ENCODE data around the gene SNX25.
"Not testable (repeated sequence)": the region's sequence is repeated elsewhere in the genome, so short reads cannot be mapped to it uniquely, and the experiment has no call there.

The SNX25 gene

GRCh38 chr4:185249105-185249504 is 39.7 kb downstream of the SNX25 start:
- no peak for DNase-seq (ENCODE audit: low read depth, low spot score)
- CTCF ChIA-PET: no interaction called here
- no peak overlapping the region for H3K4me3 ChIP-seq (ENCODE audit: low read depth, low read length)
- POLR2A ChIA-PET: no interaction called here
- TF ChIP-seq CTCF (IDR thresholded peaks at IDR 0.05; ENCODE audit: insufficient read depth, low read length, missing control alignments): no peak

GRCh38 chr4:185254434-185254833 is 45.0 kb downstream of the SNX25 start:
- no peak for DNase-seq (ENCODE audit: low read depth, low spot score)
- no peak overlapping the region for H3K4me3 ChIP-seq (ENCODE audit: low read depth, low read length)
- POLR2A ChIA-PET: no interaction called here
- no peak for TF ChIP-seq CTCF (IDR thresholded peaks at IDR 0.05; ENCODE audit: insufficient read depth, low read length, missing control alignments)
- CTCF ChIA-PET: interaction anchor here (1.5 kb wide), 1 partner anchor 29 kb away, joined by 3 read pairs; no protein-coding TSS in a partner anchor

- DNase-seq (ENCODE audit: low read depth, low spot score): no peak
- TF ChIP-seq CTCF (IDR thresholded peaks at IDR 0.05; ENCODE audit: insufficient read depth, low read length, missing control alignments): no peak
- ChIA-PET POLR2A (no interaction called here), CTCF (interaction anchor here (1.9 to 2.4 kb wide), 2 partner anchors 9 to 13 kb away, joined by 7 to 8 read pairs; no protein-coding TSS in a partner anchor)
- no peak overlapping the region for H3K4me3 ChIP-seq (ENCODE audit: low read depth, low read length)
These were observed 46.5 kb downstream of the SNX25 start for GRCh38 chr4:185255868-185256267.

GRCh38 chr4:185256446-185256845 is 47.0 kb downstream of the SNX25 start:
- ChIA-PET POLR2A (interaction anchor here (1.2 kb wide), 1 partner anchor 139 kb away, joined by 3 read pairs; the partner anchor contains the start of gene LRP2BP), CTCF (interaction anchor here (1.9 to 2.4 kb wide), 3 partner anchors 10 to 14 kb away, joined by 7 to 8 read pairs (median 8); no protein-coding TSS in a partner anchor)
- no peak for TF ChIP-seq CTCF (IDR thresholded peaks at IDR 0.05; ENCODE audit: insufficient read depth, low read length, missing control alignments)
- no peak overlapping the region for H3K4me3 ChIP-seq (ENCODE audit: low read depth, low read length)
- no peak for DNase-seq (ENCODE audit: low read depth, low spot score)

- CTCF ChIA-PET: interaction anchor here (1.9 to 2.4 kb wide), 3 partner anchors 9 to 14 kb away, joined by 7 to 8 read pairs (median 8); no protein-coding TSS in a partner anchor
- TF ChIP-seq CTCF (IDR thresholded peaks at IDR 0.05; ENCODE audit: insufficient read depth, low read length, missing control alignments): no peak
- H3K4me3 ChIP-seq (ENCODE audit: low read depth, low read length): no peak overlapping the region
- no peak for DNase-seq (ENCODE audit: low read depth, low spot score)
- POLR2A ChIA-PET: interaction anchor here (1.2 kb wide), 1 partner anchor 139 kb away, joined by 3 read pairs; the partner anchor contains the start of gene LRP2BP
These were observed 47.7 kb downstream of the SNX25 start for GRCh38 chr4:185257086-185257485.

- DNase-seq (ENCODE audit: low read depth, low spot score): no peak
- H3K4me3 ChIP-seq (ENCODE audit: low read depth, low read length): no peak overlapping the region
- TF ChIP-seq CTCF (IDR thresholded peaks at IDR 0.05; ENCODE audit: insufficient read depth, low read length, missing control alignments): no peak
- POLR2A ChIA-PET: interaction anchor here (1.2 kb wide), 1 partner anchor 138 kb away, joined by 3 read pairs; the partner anchor contains the start of gene LRP2BP
- CTCF ChIA-PET: interaction anchor here (1.9 to 2.4 kb wide), 3 partner anchors 9 to 15 kb away, joined by 7 to 8 read pairs (median 8); no protein-coding TSS in a partner anchor
These were observed 48.3 kb downstream of the SNX25 start for GRCh38 chr4:185257694-185258093.

- CTCF ChIA-PET; H3K4me3 ChIP-seq (ENCODE audit: low read depth, low read length); POLR2A ChIA-PET; DNase-seq (ENCODE audit: low read depth, low spot score): not testable (repeated sequence)
These were observed 49.3 kb downstream of the SNX25 start for GRCh38 chr4:185258741-185259140.

Measured in AG04449 (cell line).